ENCODE measurements around the gene SORL1.
"Not testable (repeated sequence)": the region's sequence is repeated elsewhere in the genome, so short reads cannot be mapped to it uniquely, and the experiment has no call there.

The SORL1 gene

DNA sequence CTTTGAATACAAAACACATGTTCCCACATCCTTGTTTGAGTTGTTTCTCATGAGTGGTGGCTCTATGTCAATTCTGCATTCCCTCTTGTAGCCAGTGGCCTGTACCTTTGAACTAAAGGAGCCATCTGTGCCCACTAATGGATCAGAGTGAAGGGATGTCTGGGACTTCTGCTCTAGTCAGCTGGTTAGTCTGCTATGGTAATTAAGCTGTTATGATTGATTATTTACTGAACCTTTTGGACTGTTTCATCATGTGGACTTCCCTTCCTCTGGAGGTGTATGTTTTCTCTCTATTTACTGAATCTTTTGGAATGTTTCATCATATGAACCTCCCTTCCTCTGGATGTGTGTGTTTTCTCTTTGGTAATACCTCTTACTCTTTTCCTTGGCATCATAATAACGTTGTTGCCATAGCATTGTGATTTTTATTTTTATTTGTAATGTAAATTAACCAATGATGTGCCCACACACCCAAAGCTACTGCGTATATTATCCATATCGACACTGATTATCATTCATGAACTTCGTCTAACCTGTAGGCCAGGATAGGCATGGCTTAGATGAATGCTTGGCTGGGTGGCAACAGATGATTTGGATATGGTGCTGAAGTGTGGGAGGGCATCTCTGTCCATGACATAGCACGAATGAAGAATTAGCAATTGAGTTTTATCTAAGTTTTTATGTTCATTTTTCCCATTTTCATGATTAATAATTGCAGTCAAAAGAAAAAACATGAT lies 113.0 kb downstream of the SORL1 start:
- peaks cover 24% of the 10 kb centered on the region; the same call in 1 of the 2 replicates for H3K79me2 ChIP-seq (ENCODE audit: insufficient read depth, low read length)
- no peaks in the 10 kb centered on the region for H4K20me1 ChIP-seq (ENCODE audit: insufficient read depth, low read length, poor library complexity, severe bottlenecking)
- peaks cover 4% of the 10 kb centered on the region for H3K4me1 ChIP-seq (ENCODE audit: insufficient read depth, low read length, poor library complexity, severe bottlenecking)
- H3K9ac ChIP-seq (ENCODE audit: low read depth, low read length, poor library complexity, severe bottlenecking) = no peak overlapping the region
- H3K9me2 ChIP-seq (replicated peaks; ENCODE audit: low read depth, low read length) = no peaks in the 10 kb centered on the region
- H2AFZ ChIP-seq (ENCODE audit: low read length) = no peak overlapping the region
- TF ChIP-seq, protein P1, sequence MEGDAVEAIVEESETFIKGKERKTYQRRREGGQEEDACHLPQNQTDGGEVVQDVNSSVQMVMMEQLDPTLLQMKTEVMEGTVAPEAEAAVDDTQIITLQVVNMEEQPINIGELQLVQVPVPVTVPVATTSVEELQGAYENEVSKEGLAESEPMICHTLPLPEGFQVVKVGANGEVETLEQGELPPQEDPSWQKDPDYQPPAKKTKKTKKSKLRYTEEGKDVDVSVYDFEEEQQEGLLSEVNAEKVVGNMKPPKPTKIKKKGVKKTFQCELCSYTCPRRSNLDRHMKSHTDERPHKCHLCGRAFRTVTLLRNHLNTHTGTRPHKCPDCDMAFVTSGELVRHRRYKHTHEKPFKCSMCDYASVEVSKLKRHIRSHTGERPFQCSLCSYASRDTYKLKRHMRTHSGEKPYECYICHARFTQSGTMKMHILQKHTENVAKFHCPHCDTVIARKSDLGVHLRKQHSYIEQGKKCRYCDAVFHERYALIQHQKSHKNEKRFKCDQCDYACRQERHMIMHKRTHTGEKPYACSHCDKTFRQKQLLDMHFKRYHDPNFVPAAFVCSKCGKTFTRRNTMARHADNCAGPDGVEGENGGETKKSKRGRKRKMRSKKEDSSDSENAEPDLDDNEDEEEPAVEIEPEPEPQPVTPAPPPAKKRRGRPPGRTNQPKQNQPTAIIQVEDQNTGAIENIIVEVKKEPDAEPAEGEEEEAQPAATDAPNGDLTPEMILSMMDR (conservative IDR thresholded peaks at IDR 0.05; ENCODE audit: low read length) = no peak
- TF ChIP-seq EZH2phosphoT487 (IDR thresholded peaks at IDR 0.05; ENCODE audit: borderline replicate concordance) = no peak
- no peaks in the 10 kb centered on the region for H3K27me3 ChIP-seq (ENCODE audit: insufficient read depth, low read length, poor library complexity, severe bottlenecking)
- no peaks in the 10 kb centered on the region for H3K9me3 ChIP-seq (ENCODE audit: insufficient read depth, low read depth, low read length)
- no peak overlapping the region for H3K4me2 ChIP-seq (ENCODE audit: low read depth, low read length, poor library complexity, severe bottlenecking)
- H3F3A ChIP-seq (ENCODE audit: low read depth) = no peaks in the 10 kb centered on the region
- no peak overlapping the region for H3K4me3 ChIP-seq (ENCODE audit: low read length, poor library complexity, severe bottlenecking)
- H3K36me3 ChIP-seq (ENCODE audit: insufficient read depth, low read length) = peaks cover 87% of the 10 kb centered on the region

GRCh38 chr11:121566279-121567168 lies 114.4 kb downstream of the SORL1 start:
- no peaks in the 10 kb centered on the region for H3K27me3 ChIP-seq (ENCODE audit: insufficient read depth, low read length, poor library complexity, severe bottlenecking)
- H2AFZ ChIP-seq (ENCODE audit: low read length) = no peak overlapping the region
- H3K9me2 ChIP-seq (replicated peaks; ENCODE audit: low read depth, low read length) = no peaks in the 10 kb centered on the region
- peaks cover 24% of the 10 kb centered on the region; the same call in 1 of the 2 replicates for H3K79me2 ChIP-seq (ENCODE audit: insufficient read depth, low read length)
- no peaks in the 10 kb centered on the region for H4K20me1 ChIP-seq (ENCODE audit: insufficient read depth, low read length, poor library complexity, severe bottlenecking)
- H3K4me1 ChIP-seq (ENCODE audit: insufficient read depth, low read length, poor library complexity, severe bottlenecking) = peaks cover 4% of the 10 kb centered on the region
- TF ChIP-seq, protein P1 (conservative IDR thresholded peaks at IDR 0.05; ENCODE audit: low read length) = no peak
- no peak for TF ChIP-seq EZH2phosphoT487 (IDR thresholded peaks at IDR 0.05; ENCODE audit: borderline replicate concordance)
- peaks cover 86% of the 10 kb centered on the region for H3K36me3 ChIP-seq (ENCODE audit: insufficient read depth, low read length)
- no peak overlapping the region for H3K4me3 ChIP-seq (ENCODE audit: low read length, poor library complexity, severe bottlenecking)
- H3K9me3 ChIP-seq (ENCODE audit: insufficient read depth, low read depth, low read length) = no peaks in the 10 kb centered on the region
- no peak overlapping the region for H3K9ac ChIP-seq (ENCODE audit: low read depth, low read length, poor library complexity, severe bottlenecking)
- no peak overlapping the region for H3K4me2 ChIP-seq (ENCODE audit: low read depth, low read length, poor library complexity, severe bottlenecking)
- no peaks in the 10 kb centered on the region for H3F3A ChIP-seq (ENCODE audit: low read depth)

DNA sequence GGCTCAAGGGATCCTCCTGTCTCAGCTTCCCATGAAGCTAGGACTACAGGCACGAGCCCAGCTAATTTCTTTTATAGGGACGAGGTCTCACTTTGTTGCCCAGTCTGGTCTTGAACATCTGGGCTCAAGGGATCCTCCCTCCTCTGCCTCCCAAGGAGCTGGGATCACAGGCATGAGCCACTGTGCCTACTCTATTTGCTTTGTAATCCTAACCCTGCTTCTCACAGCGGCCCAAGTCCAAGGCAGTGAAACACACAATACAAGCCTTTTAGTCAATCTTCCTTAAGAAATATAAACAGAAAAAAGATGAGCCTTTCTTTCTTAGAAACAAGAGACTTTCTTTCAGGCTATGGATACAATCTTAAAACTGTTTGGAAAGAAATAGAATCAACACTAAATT lies 115.9 kb downstream of the SORL1 start:
- Histone ChIP-seq H3K27me3 (ENCODE audit: insufficient read depth, low read length, poor library complexity, severe bottlenecking) (no peaks in the 10 kb centered on the region), H3K4me3 (ENCODE audit: low read length, poor library complexity, severe bottlenecking) (no peak overlapping the region), H3K9ac (ENCODE audit: low read depth, low read length, poor library complexity, severe bottlenecking) (no peak overlapping the region), H3K4me2 (ENCODE audit: low read depth, low read length, poor library complexity, severe bottlenecking) (no peak overlapping the region), H3K9me3 (ENCODE audit: insufficient read depth, low read depth, low read length) (no peaks in the 10 kb centered on the region), H3K79me2 (ENCODE audit: insufficient read depth, low read length) (peaks cover 24% of the 10 kb centered on the region; the same call in 1 of the 2 replicates), H3K4me1 (ENCODE audit: insufficient read depth, low read length, poor library complexity, severe bottlenecking) (peaks cover 4% of the 10 kb centered on the region), H3K36me3 (ENCODE audit: insufficient read depth, low read length) (peaks cover 86% of the 10 kb centered on the region), H2AFZ (ENCODE audit: low read length) (no peak overlapping the region), H4K20me1 (ENCODE audit: insufficient read depth, low read length, poor library complexity, severe bottlenecking) (no peaks in the 10 kb centered on the region), H3K9me2 (replicated peaks; ENCODE audit: low read depth, low read length) (no peaks in the 10 kb centered on the region), H3F3A (ENCODE audit: low read depth) (no peaks in the 10 kb centered on the region)
- TF ChIP-seq, protein P1 (conservative IDR thresholded peaks at IDR 0.05; ENCODE audit: low read length) = no peak
- TF ChIP-seq EZH2phosphoT487 (IDR thresholded peaks at IDR 0.05; ENCODE audit: borderline replicate concordance) = no peak

DNA sequence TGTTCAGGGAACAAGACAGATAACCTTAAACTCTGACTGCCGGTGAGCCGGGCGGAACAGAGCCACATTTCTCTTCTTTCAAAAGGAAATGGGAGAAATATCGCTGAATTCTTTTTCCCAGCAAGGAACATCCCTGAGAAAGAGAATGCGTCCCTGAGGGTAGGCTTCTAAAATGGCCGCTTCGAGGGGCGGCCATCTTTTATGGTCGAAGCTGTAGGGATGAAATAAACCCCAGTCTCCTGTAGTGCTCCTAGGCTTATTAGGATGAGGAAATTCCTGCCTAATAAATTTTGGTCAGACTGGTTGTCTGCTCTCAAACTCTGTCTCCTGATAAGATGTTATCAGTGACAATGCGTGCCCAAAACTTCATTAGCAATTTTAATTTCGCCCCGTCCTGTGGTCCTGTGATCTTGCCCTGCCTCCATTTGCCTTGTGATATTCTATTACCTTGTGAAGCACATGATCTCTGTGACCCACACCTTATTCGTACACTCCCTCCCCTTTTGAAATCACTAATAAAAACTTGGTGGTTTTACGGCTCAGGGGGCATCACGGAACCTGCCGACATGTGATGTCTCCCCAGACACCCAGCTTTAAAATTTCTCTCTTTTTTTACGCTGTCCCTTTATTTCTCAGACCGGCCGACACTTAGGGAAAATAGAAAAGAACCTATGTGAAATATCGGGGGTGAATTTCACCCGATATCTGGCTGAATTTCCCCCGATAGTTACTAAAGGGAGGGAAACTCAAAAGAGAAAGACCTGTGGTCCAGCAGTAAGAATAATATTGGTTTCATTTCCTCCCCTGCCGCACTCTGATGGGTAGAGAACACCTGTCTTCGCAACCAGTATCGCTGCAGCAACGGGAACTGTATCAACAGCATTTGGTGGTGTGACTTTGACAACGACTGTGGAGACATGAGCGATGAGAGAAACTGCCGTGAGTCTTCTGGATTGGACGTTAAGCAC lies 117.5 kb downstream of the SORL1 start:
- not testable (repeated sequence) for H3K9ac ChIP-seq (ENCODE audit: low read depth, low read length, poor library complexity, severe bottlenecking)

More for the DNA sequence above, 117.5 kb downstream of the SORL1 start:
- H3K4me2 ChIP-seq (ENCODE audit: low read depth, low read length, poor library complexity, severe bottlenecking); H3K27me3 ChIP-seq (ENCODE audit: insufficient read depth, low read length, poor library complexity, severe bottlenecking); H4K20me1 ChIP-seq (ENCODE audit: insufficient read depth, low read length, poor library complexity, severe bottlenecking); H3K4me3 ChIP-seq (ENCODE audit: low read length, poor library complexity, severe bottlenecking); H3F3A ChIP-seq (ENCODE audit: low read depth); H3K9me3 ChIP-seq (ENCODE audit: insufficient read depth, low read depth, low read length); H2AFZ ChIP-seq (ENCODE audit: low read length); H3K4me1 ChIP-seq (ENCODE audit: insufficient read depth, low read length, poor library complexity, severe bottlenecking); H3K9me2 ChIP-seq (replicated peaks; ENCODE audit: low read depth, low read length): not testable (repeated sequence)
- H3K36me3 ChIP-seq (ENCODE audit: insufficient read depth, low read length) = peaks cover 85% of the 10 kb centered on the region
- peaks cover 13% of the 10 kb centered on the region; the same call in 1 of the 2 replicates for H3K79me2 ChIP-seq (ENCODE audit: insufficient read depth, low read length)

Data from Loucy (cell line).